Fibroblast of lung (primary cell): ENCODE results near the gene FGD4. TPM values are rescaled to one million over a fixed set of nuclear protein-coding genes. Genes with fewer than 3 reads are reported as not detected.

Experiments
- DNase-seq, 2 donors: peaks; one replicate each; pipeline versions ENCODE4 v3.0.0 to v3.0.0-alpha.2; 2010; ENCODE audit warnings: low read depth in 2 of 2
- H2AFZ ChIP-seq: 2 replicates; pipeline ENCODE4 v1.5.1; 2012; ENCODE audit warnings: low read length, control low read depth, inconsistent platforms
- H3K27ac ChIP-seq: 2 replicates; pipeline ENCODE4 v1.5.1; 2011; ENCODE audit warnings: low read length, control low read depth; ENCODE audit not compliant: insufficient read depth
- H3K27me3 ChIP-seq: 2 replicates; pipeline ENCODE4 v1.5.1; 2011; ENCODE audit warnings: mild to moderate bottlenecking, low read length; ENCODE audit not compliant: control insufficient read depth, insufficient read depth
- H3K36me3 ChIP-seq: 2 replicates; pipeline ENCODE4 v1.5.1; 2011; ENCODE audit warnings: low read length; ENCODE audit not compliant: control insufficient read depth, insufficient read depth
- H3K4me1 ChIP-seq: 2 replicates; pipeline ENCODE4 v1.5.1; 2011; ENCODE audit warnings: low read length; ENCODE audit not compliant: control insufficient read depth, insufficient read depth; ENCODE audit errors: extremely low read depth
- H3K4me2 ChIP-seq: 2 replicates; pipeline ENCODE4 v1.5.1; 2011; ENCODE audit warnings: low read length, control low read depth; ENCODE audit not compliant: insufficient read depth; ENCODE audit errors: extremely low read depth
- H3K4me3 ChIP-seq, 4 experiments: fragments of 200-600 bp in 1 of 4; sonication (generic) in 1 of 4; replicated peaks in 1 of 4; 2 replicates each; pipeline ENCODE4 v1.5.1; 2011 to 2016; ENCODE audit warnings: low read length in 4 of 4, low read depth in 3 of 4, mild to moderate bottlenecking in 3 of 4, control low read depth in 2 of 4, inconsistent platforms in 1 of 4, mixed read lengths in 1 of 4; ENCODE audit not compliant: insufficient read depth in 1 of 4; ENCODE audit errors: control extremely low read depth in 1 of 4
- H3K79me2 ChIP-seq: 2 replicates; pipeline ENCODE4 v1.5.1; 2012; ENCODE audit warnings: mild to moderate bottlenecking, low read length, inconsistent platforms; ENCODE audit not compliant: control insufficient read depth, insufficient read depth
- H3K9ac ChIP-seq: 2 replicates; pipeline ENCODE4 v1.5.1; 2011; ENCODE audit warnings: mild to moderate bottlenecking, low read length, control low read depth; ENCODE audit not compliant: insufficient read depth
- H3K9me3 ChIP-seq: 2 replicates; pipeline ENCODE4 v1.5.1; 2012; ENCODE audit warnings: low read depth, low read length; ENCODE audit not compliant: control insufficient read depth, insufficient read depth
- H4K20me1 ChIP-seq: 2 replicates; pipeline ENCODE4 v1.5.1; 2011; ENCODE audit warnings: low read length; ENCODE audit not compliant: control insufficient read depth, insufficient read depth; ENCODE audit errors: extremely low read depth
- CTCF ChIP-seq, 2 donors: IDR thresholded peaks in 1 of 2; conservative IDR thresholded peaks in 1 of 2; 1 replicate in 1 of 2; 2 replicates in 1 of 2; pipeline ENCODE4 v1.5.1; 2011 to 2012; ENCODE audit warnings: low read length in 2 of 2, control low read depth in 1 of 2, inconsistent platforms in 1 of 2, low read depth in 1 of 2, mild to moderate bottlenecking in 1 of 2
- EZH2 ChIP-seq: IDR thresholded peaks from 2 replicates; pipeline ENCODE4 v1.5.1; 2012; ENCODE audit warnings: low read length, control low read depth, mild to moderate bottlenecking; ENCODE audit errors: missing control alignments
- polyA plus RNA-seq, 2 donors: library from polyadenylated mRNA; depleted of rRNA in 1 of 2; stranded (reverse) in 1 of 2; unstranded in 1 of 2; fragments of >200 nt; gene quantifications; 2 replicates each; pipeline ENCODE4 v1.2.1, GENCODE V29; 2011 to 2012; ENCODE audit warnings: missing spikeins in 1 of 2
- total RNA-seq: library from RNA; depleted of rRNA; stranded (reverse); fragments of >200 nt; gene quantifications from 2 replicates; pipeline ENCODE4 v1.2.1, GENCODE V29; 2014

Gene FGD4
- total and polyA plus RNA-seq, 2 donors (not counting 1 experiment from before 2014, with no cell fraction given), result 7.6 to 12.2 TPM

GRCh38 chr12:32382226-32382625 is 17.1 kb upstream of the FGD4 start:
- DNase-seq, result no peak
- Histone ChIP-seq H3K27me3 (no peaks in the 10 kb centered on the region), H3K4me3 (no peak overlapping the region), H3K79me2 (no peaks in the 10 kb centered on the region), H3K9me3 (no peaks in the 10 kb centered on the region), H3K4me2 (no peak overlapping the region), H2AFZ (no peak overlapping the region), H3K4me1 (no peaks in the 10 kb centered on the region), H4K20me1 (no peaks in the 10 kb centered on the region), H3K27ac (no peak overlapping the region), H3K36me3 (no peaks in the 10 kb centered on the region), H3K9ac (no peak overlapping the region)
- TF ChIP-seq CTCF (conservative IDR thresholded peaks at IDR 0.05 in 1 of 2, IDR thresholded peaks at IDR 0.05 in 1 of 2; ENCODE audit: low read depth in 1 of 2, low read length in 2 of 2), result no peak
- TF ChIP-seq EZH2, result no peak

- H3K79me2 ChIP-seq, result no peaks in the 10 kb centered on the region
- no peaks in the 10 kb centered on the region for H3K4me1 ChIP-seq
- H3K9ac ChIP-seq, result no peak overlapping the region
- DNase-seq, result peak in 1 of 2 donors; percentile 20
- no peaks in the 10 kb centered on the region for H3K9me3 ChIP-seq
- TF ChIP-seq EZH2 (no peak), CTCF (conservative IDR thresholded peaks at IDR 0.05 in 1 of 2, IDR thresholded peaks at IDR 0.05 in 1 of 2; ENCODE audit: low read depth in 1 of 2, low read length in 2 of 2) (no peak)
- no peaks in the 10 kb centered on the region for H3K27me3 ChIP-seq
- no peaks in the 10 kb centered on the region for H3K36me3 ChIP-seq
- H4K20me1 ChIP-seq, result no peaks in the 10 kb centered on the region
- H3K4me2 ChIP-seq, result peak overlapping the region; percentile 58
- peak overlapping the region in 3 of 4 experiments; percentile 11 to 39 (median 12) for H3K4me3 ChIP-seq
- H3K27ac ChIP-seq, result no peak overlapping the region
- peak overlapping the region; percentile 24 for H2AFZ ChIP-seq
Observed at GRCh38 chr12:32390572-32391219, 8.7 kb upstream of the FGD4 start.

- peaks cover 3% of the 10 kb centered on the region for H3K27me3 ChIP-seq
- TF ChIP-seq EZH2 (no peak), CTCF (conservative IDR thresholded peaks at IDR 0.05 in 1 of 2, IDR thresholded peaks at IDR 0.05 in 1 of 2; ENCODE audit: low read depth in 1 of 2, low read length in 2 of 2) (no peak)
- no peak overlapping the region for H3K9ac ChIP-seq
- H3K4me3 ChIP-seq, result no peak overlapping the region
- no peaks in the 10 kb centered on the region for H4K20me1 ChIP-seq
- H3K27ac ChIP-seq, result no peak overlapping the region
- no peak overlapping the region for H2AFZ ChIP-seq
- H3K4me2 ChIP-seq, result no peak overlapping the region
- DNase-seq, result no peak
- H3K4me1 ChIP-seq, result peaks cover 2% of the 10 kb centered on the region
- no peaks in the 10 kb centered on the region for H3K79me2 ChIP-seq
- H3K9me3 ChIP-seq, result no peaks in the 10 kb centered on the region
- no peaks in the 10 kb centered on the region for H3K36me3 ChIP-seq
Observed at GRCh38 chr12:32395026-32395425, 4.3 kb upstream of the FGD4 start.
